Sigmoid colon (tissue), 4 donors: ENCODE results near the gene MYH11.

ENCODE experiments used
- CTCF ChIP-seq, 4 experiments: fragments of 450-650 bp in 3 of 4; fragments of 200-600 bp in 1 of 4; IDR thresholded peaks; one replicate each; pipeline ENCODE4 v1.5.1; 2016 to 2019; ENCODE audit warnings: antibody characterized with exemption in 4 of 4, mild to moderate bottlenecking in 3 of 4, moderate library complexity in 2 of 4
- EP300 ChIP-seq, 4 donors: sonication (generic); formaldehyde crosslinking; IDR thresholded peaks; one replicate each; pipeline ENCODE4 v1.6.1; 2017; ENCODE audit warnings: antibody characterized with exemption in 4 of 4
- POLR2A ChIP-seq, 2 donors: fragments of 450-650 bp; IDR thresholded peaks; one replicate each; pipeline ENCODE4 v1.6.1; 2016; ENCODE audit warnings: antibody characterized with exemption in 2 of 2, mild to moderate bottlenecking in 2 of 2, moderate library complexity in 2 of 2
- POLR2AphosphoS5 ChIP-seq, 4 donors: sonication (generic); formaldehyde crosslinking; IDR thresholded peaks; one replicate each; pipeline ENCODE4 v1.6.1; 2017; ENCODE audit warnings: antibody characterized with exemption in 4 of 4

GRCh38 chr16:15836965-15837611 is 19.7 kb downstream of the MYH11 start:
- TF ChIP-seq CTCF (IDR thresholded peaks at IDR 0.05) (no peak), POLR2A (IDR thresholded peaks at IDR 0.05) (no peak), POLR2AphosphoS5 (IDR thresholded peaks at IDR 0.05) (peak in 2 of 4 donors; percentile 76), EP300 (IDR thresholded peaks at IDR 0.05) (no peak)
